NOMO-1 treated with DMSO at 0.1 percent for 48 hours (cell line): ENCODE measurements around the gene CRACDL.

Source experiments
- DNase-seq: peaks from one replicate; lab custom pipeline; 2025; ENCODE audit not compliant: unreplicated experiment; lab: John Stamatoyannopoulos, UW

Gene CRACDL

DNA sequence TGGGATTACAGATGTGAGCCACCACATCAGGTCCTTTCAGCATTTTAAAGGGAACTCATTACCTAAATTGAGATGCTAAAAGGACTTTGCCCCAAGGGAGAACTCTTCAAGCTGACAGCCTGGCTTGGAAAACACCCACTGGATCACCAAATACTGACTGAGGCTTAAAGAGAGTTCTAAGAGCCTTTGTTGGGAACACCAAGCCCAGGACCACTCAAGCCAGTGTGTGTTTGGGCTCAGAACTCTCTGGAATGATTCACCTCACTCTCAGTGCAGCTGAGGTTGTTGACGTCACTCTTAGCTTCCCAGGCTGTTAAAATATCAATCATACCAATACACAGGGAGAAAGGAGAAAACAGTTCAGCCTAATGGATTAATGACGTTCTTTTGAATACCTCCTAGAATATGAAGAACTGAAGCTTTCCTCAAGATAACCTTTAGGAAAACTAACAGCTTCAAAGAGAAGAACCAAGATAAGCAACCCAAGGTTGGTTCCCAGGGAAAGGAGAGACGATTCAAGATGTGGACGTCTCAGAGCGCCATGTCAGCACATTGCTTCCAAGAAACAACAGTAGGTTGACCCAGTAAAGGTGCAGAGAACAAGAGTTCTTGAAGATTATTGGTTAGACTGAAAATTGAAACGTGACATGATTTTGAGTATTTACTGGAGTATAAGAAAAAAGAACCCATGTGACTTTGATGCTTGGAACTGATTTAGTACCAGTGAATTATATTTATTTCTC lies 157.1 kb downstream of the CRACDL start:
- DNase-seq: no peak

- no peak for DNase-seq
These were observed 157.9 kb downstream of the CRACDL start for GRCh38 chr2:98778151-98778550.

DNA sequence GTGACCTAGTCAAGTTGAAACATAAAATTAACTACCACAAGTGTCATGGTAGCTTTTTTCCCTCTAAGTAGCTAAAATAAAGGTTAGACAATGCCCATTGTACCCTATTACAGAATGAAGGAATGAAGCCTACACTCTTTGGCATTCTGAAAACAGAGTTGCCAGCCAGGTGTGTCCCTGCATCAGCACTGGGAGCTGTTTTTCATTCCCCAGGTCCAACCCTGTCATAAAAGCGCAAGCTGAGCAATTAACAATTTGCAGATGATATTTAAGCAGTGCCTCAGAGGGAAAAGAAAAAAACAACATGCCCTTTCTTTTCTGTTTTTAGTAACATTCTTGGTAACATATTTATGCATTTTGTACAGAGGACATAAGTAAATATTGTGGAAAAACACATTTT lies 158.3 kb downstream of the CRACDL start:
- no peak for DNase-seq

DNA sequence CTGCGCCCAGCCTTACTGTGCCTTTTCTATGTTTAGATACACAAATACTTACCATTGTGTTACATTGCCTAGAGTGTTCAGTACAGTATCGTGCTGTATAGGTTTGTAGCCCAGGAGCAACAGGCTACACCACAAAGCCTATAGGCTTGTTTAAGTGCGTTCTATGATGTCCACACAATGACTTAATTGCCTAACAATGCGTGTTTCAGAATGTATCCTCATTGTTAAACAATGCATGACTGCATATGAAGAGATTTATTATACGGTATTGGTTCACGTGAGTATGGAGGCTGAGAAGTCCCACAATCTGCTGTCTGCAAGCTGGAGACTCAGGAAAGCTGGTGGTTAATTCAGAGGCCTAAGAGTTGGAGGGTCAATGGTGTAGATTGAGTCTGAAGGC lies 158.9 kb downstream of the CRACDL start:
- DNase-seq: no peak

DNA sequence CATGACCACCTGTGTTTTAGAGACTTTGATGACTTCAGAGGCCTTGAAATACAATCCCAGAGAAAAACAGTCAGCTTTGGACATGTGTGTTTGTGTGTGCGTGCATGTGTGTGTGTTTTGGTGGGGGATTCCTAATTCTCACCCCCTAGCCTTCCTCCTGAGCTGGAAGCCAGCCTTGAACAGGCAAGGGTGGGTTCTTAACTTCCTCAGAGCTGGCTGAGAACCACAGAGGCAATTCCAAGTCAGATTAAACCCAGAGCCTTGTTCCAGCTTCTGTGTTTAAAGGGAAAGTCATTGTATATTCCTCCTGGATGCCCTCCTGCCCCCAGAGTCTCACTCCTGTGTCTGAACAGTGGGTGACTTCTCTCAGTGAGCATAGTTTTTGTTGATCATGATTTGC lies 159.9 kb downstream of the CRACDL start:
- no peak for DNase-seq

- DNase-seq: no peak
These were observed 160.7 kb downstream of the CRACDL start for GRCh38 chr2:98775146-98775986.

DNA sequence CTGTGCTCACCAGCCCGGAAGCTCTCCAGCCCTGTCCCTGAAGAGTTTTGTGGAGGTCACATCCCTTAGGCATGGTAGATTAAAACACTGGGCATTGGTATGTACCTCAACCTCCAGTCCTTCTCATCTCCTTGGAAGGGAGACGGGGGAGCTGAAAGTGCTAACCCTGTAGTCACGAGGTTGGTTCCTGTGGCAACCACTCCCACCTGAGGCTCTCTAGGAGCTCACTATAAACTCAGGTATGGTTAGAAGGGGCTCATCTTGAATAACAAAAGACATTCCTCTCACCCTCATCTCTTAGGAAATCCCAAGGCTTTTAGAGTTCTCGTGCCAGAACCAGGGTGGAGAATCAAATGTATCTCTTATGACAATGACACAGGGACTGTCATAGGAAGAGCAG lies 162.1 kb downstream of the CRACDL start:
- DNase-seq: no peak

GRCh38 chr2:98773169-98773568 lies 162.9 kb downstream of the CRACDL start:
- no peak for DNase-seq

GRCh38 chr2:98772536-98772935 lies 163.5 kb downstream of the CRACDL start:
- no peak for DNase-seq

- peak; percentile 58 for DNase-seq
These were observed 164.1 kb downstream of the CRACDL start for GRCh38 chr2:98771721-98772524.

- DNase-seq: no peak
These were observed 164.8 kb downstream of the CRACDL start for GRCh38 chr2:98771264-98771663.

- DNase-seq: no peak
These were observed 166.2 kb downstream of the CRACDL start for GRCh38 chr2:98769784-98770183.

GRCh38 chr2:98769114-98769476 lies 166.9 kb downstream of the CRACDL start:
- DNase-seq: no peak

GRCh38 chr2:98768384-98769113 lies 167.5 kb downstream of the CRACDL start:
- DNase-seq: no peak

DNA sequence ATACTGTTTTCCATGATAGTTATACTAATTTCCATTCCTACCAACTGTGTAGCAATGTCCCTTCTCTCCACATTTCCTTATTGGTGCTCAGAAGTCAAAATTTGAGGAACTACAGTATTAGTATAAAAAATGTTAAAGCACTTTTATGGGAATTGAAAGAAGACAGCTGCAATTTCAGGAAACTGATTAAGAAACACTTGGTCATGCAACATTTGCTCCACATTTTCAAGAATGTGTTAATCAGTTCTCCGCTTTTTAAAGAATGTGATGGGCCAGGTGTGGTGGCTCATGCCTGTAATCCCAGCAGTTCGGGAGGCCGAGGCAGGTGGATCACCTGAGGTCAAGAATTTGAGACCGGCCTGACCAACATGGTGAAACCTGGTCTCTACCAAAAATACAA lies 171.5 kb downstream of the CRACDL start:
- DNase-seq: peak; percentile 86

DNA sequence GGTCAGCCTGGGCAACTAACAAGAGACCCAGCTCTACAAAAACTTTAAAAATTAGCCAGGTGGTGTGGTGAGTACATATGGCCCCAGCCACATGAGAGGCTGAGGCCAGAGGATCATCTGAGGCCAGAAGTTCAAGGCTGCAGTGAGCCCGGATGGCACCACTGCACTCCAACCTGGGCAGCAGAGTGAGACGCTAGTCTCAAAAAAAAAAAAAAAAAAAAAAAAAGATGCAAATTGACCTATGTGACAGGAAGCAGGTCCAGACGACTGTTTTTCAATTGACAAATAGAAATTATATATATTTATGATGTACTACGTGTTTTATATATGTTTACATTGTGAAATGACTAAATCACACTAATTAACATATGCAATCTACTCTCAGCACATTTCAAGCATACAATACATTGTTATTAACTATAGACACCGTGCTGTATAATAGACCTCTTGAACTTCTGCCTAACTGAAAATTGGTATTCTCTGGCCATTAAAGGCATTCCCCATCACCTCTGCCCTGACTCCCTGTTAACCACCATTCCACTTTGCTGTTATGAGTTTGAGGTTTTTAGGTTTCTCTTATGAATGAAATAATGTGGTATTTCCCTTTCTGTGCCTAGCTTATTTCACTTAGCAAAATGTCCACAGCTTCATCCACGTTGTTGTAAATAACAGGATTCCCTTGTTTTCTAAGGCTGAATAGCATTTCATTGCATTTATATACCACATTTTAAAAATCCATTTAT lies 172.6 kb downstream of the CRACDL start:
- no peak for DNase-seq

- no peak for DNase-seq
These were observed 174.1 kb downstream of the CRACDL start for GRCh38 chr2:98761909-98762308.

DNA sequence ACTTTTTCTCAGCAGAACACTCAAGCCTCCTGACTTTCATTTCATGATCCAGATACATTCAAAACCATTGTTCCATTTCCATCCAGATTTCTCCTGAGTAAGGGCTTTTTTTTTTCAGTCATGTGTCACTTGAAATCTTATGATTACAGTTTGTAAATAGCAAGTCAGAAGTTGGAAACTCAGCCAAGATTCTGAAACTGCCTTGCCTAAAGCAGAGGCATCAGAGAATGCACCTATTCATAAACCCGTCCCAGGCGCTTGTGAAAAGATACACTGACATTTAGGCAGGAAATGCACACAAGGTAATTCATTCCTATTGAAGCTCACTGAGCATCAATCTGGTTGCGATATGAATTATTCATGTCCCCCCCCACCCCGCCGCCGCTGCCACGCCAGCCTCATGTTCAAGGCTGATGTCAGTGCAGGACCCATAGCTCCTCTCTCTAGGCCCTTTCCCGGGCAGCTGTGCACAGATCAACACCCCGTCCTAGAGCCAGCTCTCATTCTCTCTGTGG lies 174.7 kb downstream of the CRACDL start:
- DNase-seq: no peak

DNA sequence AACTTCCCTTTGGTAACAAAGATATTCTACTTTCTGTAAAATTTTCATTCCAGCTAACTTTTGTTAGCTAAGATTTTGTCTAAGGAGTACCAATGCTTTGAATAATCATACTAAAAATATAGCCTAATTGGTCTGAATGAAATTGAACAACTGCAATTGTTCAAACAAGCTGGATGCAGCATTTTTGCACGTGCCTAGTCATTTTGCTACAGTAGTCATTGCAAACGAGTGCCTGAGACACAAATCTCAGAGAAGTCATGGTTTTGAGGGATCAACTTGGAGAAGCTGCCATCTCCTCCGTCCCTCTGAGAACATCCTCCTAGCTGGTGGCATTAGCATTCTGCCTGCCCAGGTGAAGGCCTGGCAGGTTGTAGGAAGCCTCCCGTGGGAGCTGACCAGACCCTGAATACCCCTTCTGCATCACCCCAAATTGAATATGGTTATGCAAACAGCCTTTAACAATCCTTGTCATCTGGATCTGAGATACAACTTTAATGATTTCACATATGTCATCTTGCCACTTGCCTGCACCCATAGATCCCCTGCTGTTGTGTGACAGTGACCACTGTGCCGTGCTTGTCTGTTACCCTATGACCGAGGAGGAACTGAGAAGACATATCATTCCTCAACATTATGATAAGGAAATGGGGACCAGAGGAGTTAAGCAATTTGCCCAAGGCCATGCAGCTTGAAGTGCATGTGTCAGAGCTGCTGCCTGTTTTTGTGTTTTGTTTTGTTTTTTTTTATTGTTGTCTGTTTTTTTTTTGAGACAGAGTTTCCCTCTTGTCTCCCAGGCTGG lies 176.0 kb downstream of the CRACDL start:
- DNase-seq: peak; percentile 23
